Upper lobe of right lung (tissue), 1 donor: ENCODE results near the gene TM9SF2. TPM values are rescaled to one million over a fixed set of nuclear protein-coding genes. Genes with fewer than 3 reads are reported as not detected.

ENCODE experiments used
- ATAC-seq: fragments of 200-7000 bp; cut with Tn5 transposase; one replicate; pipeline ENCODE4 v1.9.1; 2020; ENCODE audit warnings: mild to moderate bottlenecking, moderate library complexity
- DNase-seq: peaks from one replicate; pipeline ENCODE4 v3.0.0-alpha.2; 2020
- H3K27ac ChIP-seq: fragments of 200-600 bp; one replicate; pipeline ENCODE4 v1.8.0; 2022
- H3K27me3 ChIP-seq: fragments of 200-600 bp; one replicate; pipeline ENCODE4 v1.8.0; 2022; ENCODE audit warnings: mild to moderate bottlenecking
- H3K36me3 ChIP-seq: fragments of 200-600 bp; one replicate; pipeline ENCODE4 v1.8.0; 2022
- H3K4me1 ChIP-seq: fragments of 200-600 bp; one replicate; pipeline ENCODE4 v1.8.0; 2022
- H3K4me3 ChIP-seq: fragments of 200-600 bp; one replicate; pipeline ENCODE4 v1.8.0; 2022; ENCODE audit warnings: mild to moderate bottlenecking
- H3K9me3 ChIP-seq: fragments of 200-600 bp; one replicate; pipeline ENCODE4 v1.8.0; 2022
- CTCF ChIP-seq: fragments of 200-600 bp; IDR thresholded peaks from one replicate; pipeline ENCODE4 v1.8.0; 2022; ENCODE audit warnings: antibody characterized with exemption
- intact Hi-C: fragments of 100-400 bp; cut with DNase I; formaldehyde crosslinking; loops from one replicate; pipeline ENCODE4 v1.11.0; 2022
- total RNA-seq: library from RNA; stranded (reverse); fragmentation: NEBNext Ultra II Directional; extraction: Animal tissue kit (Norgen Biotek cat#: 25700); gene quantifications from one replicate; pipeline ENCODE4 v1.2.1, GENCODE V29; 2021
- donor health status: DM: no; HTN: yes; CAD: no; lungs with severe emphysema.

Gene TM9SF2
- total RNA-seq, 1 donor from 2014 or later: 132 TPM

- Histone ChIP-seq H3K4me1 (peaks cover 33% of the 10 kb centered on the region), H3K4me3 (peak overlapping the region; percentile 54), H3K27me3 (no peaks in the 10 kb centered on the region), H3K36me3 (no peaks in the 10 kb centered on the region), H3K9me3 (no peaks in the 10 kb centered on the region), H3K27ac (peak overlapping the region; percentile 86)
- intact Hi-C loops: no loop called here
- peak; percentile 98 for DNase-seq
- peak; percentile 91 for ATAC-seq
- no peak for TF ChIP-seq CTCF
Observed at GRCh38 chr13:99498171-99499161, 2.8 kb upstream of the TM9SF2 start.

- TF ChIP-seq CTCF: no peak
- Histone ChIP-seq H3K4me3 (peak overlapping the region; percentile 87), H3K4me1 (peaks cover 53% of the 10 kb centered on the region), H3K27ac (peak overlapping the region; percentile 92), H3K36me3 (no peaks in the 10 kb centered on the region), H3K27me3 (no peaks in the 10 kb centered on the region), H3K9me3 (no peaks in the 10 kb centered on the region)
- ATAC-seq (no peak), DNase-seq (no peak)
- intact Hi-C loops: no loop called here
Observed at GRCh38 chr13:99500839-99501183, 461 bp upstream of the TM9SF2 start.

- no peak for TF ChIP-seq CTCF
- peaks cover 64% of the 10 kb centered on the region for H3K4me1 ChIP-seq
- H3K9me3 ChIP-seq: no peaks in the 10 kb centered on the region
- no peaks in the 10 kb centered on the region for H3K36me3 ChIP-seq
- intact Hi-C loops: no loop called here
- peak; percentile 0 for ATAC-seq
- H3K4me3 ChIP-seq: peak overlapping the region; percentile 87
- peak overlapping the region; percentile 92 for H3K27ac ChIP-seq
- no peaks in the 10 kb centered on the region for H3K27me3 ChIP-seq
- no peak for DNase-seq
Observed at GRCh38 chr13:99501848-99502301, 603 bp downstream of the TM9SF2 start.

- Histone ChIP-seq H3K27ac (no peak overlapping the region), H3K4me3 (no peak overlapping the region), H3K4me1 (peaks cover 57% of the 10 kb centered on the region), H3K27me3 (no peaks in the 10 kb centered on the region), H3K36me3 (peaks cover 9% of the 10 kb centered on the region), H3K9me3 (no peaks in the 10 kb centered on the region)
- intact Hi-C loops: no loop called here
- DNase-seq (no peak), ATAC-seq (no peak)
- peak; percentile 38 for TF ChIP-seq CTCF
Observed at GRCh38 chr13:99505814-99506269, 4.6 kb downstream of the TM9SF2 start.

GRCh38 chr13:99506634-99507033, 5.4 kb downstream of the TM9SF2 start:
- TF ChIP-seq CTCF: no peak
- Histone ChIP-seq H3K4me3 (no peak overlapping the region), H3K4me1 (peaks cover 63% of the 10 kb centered on the region), H3K9me3 (no peaks in the 10 kb centered on the region), H3K27ac (no peak overlapping the region), H3K36me3 (peaks cover 9% of the 10 kb centered on the region), H3K27me3 (no peaks in the 10 kb centered on the region)
- intact Hi-C loops: no loop called here
- no peak for DNase-seq
- peak; percentile 81 for ATAC-seq
